NT2/D1 (cell line): Measurements from ENCODE around the gene MAS1L.

Source experiments
- SUZ12 ChIP-seq: IDR thresholded peaks from 2 replicates; pipeline ENCODE4 v1.6.1; 2011; ENCODE audit not compliant: insufficient read length, insufficient read depth; ENCODE audit errors: extremely low read depth
- YY1 ChIP-seq: IDR thresholded peaks from 2 replicates; pipeline ENCODE4 v1.6.1; 2011; ENCODE audit not compliant: insufficient read length, insufficient read depth
- ZNF274 ChIP-seq: IDR thresholded peaks from 2 replicates; pipeline ENCODE4 v1.6.1; 2011; ENCODE audit warnings: mild to moderate bottlenecking, low read depth, low read length

- TF ChIP-seq YY1 (no peak), ZNF274 (no peak), SUZ12 (no peak)
Measured at GRCh38 chr6:29519291-29520010, 31.7 kb upstream of the MAS1L start.
